ENCODE results near the gene GRK5. TPM values are rescaled to one million over a fixed set of nuclear protein-coding genes. Genes with fewer than 3 reads are reported as not detected.
"Not testable (repeated sequence)": the region's sequence is repeated elsewhere in the genome, so short reads cannot be mapped to it uniquely, and the experiment has no call there.

The GRK5 gene
- total and polyA plus RNA-seq, 5 donors from 2014 or later, result 5.1 to 46.4 (median 14.5) TPM

GRCh38 chr10:119231654-119232053 lies 24.3 kb downstream of the GRK5 start:
- H3K27ac Mint-ChIP-seq, result no peak overlapping the region

GRCh38 chr10:119232439-119232838 lies 25.1 kb downstream of the GRK5 start:
- not testable (repeated sequence) for H3K27me3 ChIP-seq (ENCODE audit: control insufficient read depth, insufficient read depth, low read length); DNase-seq; H3K27me3 Mint-ChIP-seq; H3K9me3 ChIP-seq (ENCODE audit: control insufficient read depth in 2 of 2, low read length in 2 of 2); H3K4me3 ChIP-seq (ENCODE audit: low read depth, low read length); H3K4me1 ChIP-seq (ENCODE audit: control insufficient read depth, insufficient read depth, low read length, poor library complexity, severe bottlenecking); H3K27ac ChIP-seq (ENCODE audit: insufficient read depth, low read length, poor library complexity, severe bottlenecking); H3K36me3 ChIP-seq (ENCODE audit: control insufficient read depth, insufficient read depth, low read length); H3K9me3 Mint-ChIP-seq; ATAC-seq (ENCODE audit: low read depth in 2 of 2)
- Mint-ChIP-seq H3K36me3 (peaks cover 18% of the 10 kb centered on the region), H3K4me3 (peak overlapping the region in 2 of 4 donors; percentile 24 to 31), H3K4me1 (peaks cover 23 to 59% (median 45%) of the 10 kb centered on the region in 4 donors), H3K27ac (peak overlapping the region in 2 of 3 donors; percentile 1 to 6)

More at GRCh38 chr10:119231654-119232053, 24.3 kb downstream of the GRK5 start:
- H3K4me1 ChIP-seq (ENCODE audit: control insufficient read depth, insufficient read depth, low read length, poor library complexity, severe bottlenecking), result peaks cover 5% of the 10 kb centered on the region
- no peak for ATAC-seq (ENCODE audit: low read depth in 2 of 2)
- no peaks in the 10 kb centered on the region for H3K36me3 ChIP-seq (ENCODE audit: control insufficient read depth, insufficient read depth, low read length)
- peak overlapping the region in 2 of 4 donors; percentile 17 to 24 for H3K4me3 Mint-ChIP-seq
- H3K27ac ChIP-seq (ENCODE audit: insufficient read depth, low read length, poor library complexity, severe bottlenecking), result no peak overlapping the region
- DNase-seq, result no peak
- no peaks in the 10 kb centered on the region for H3K9me3 ChIP-seq (ENCODE audit: control insufficient read depth in 2 of 2, low read length in 2 of 2)
- H3K27me3 ChIP-seq (ENCODE audit: control insufficient read depth, insufficient read depth, low read length), result no peaks in the 10 kb centered on the region
- H3K9me3 Mint-ChIP-seq, result peaks cover 0 to 9% (median 0%) of the 10 kb centered on the region in 7 donors
- H3K4me3 ChIP-seq (ENCODE audit: low read depth, low read length), result no peak overlapping the region
- no peaks in the 10 kb centered on the region for H3K27me3 Mint-ChIP-seq
- H3K36me3 Mint-ChIP-seq, result peaks cover 18% of the 10 kb centered on the region
- peaks cover 17 to 51% (median 40%) of the 10 kb centered on the region in 4 donors for H3K4me1 Mint-ChIP-seq

GRCh38 chr10:119233123-119233820 lies 25.9 kb downstream of the GRK5 start:
- no peaks in the 10 kb centered on the region for H3K9me3 ChIP-seq (ENCODE audit: control insufficient read depth in 2 of 2, low read length in 2 of 2)
- Mint-ChIP-seq H3K9me3 (peaks cover 0 to 9% (median 0%) of the 10 kb centered on the region in 7 donors), H3K27me3 (no peaks in the 10 kb centered on the region), H3K4me3 (no peak overlapping the region), H3K36me3 (peaks cover 18% of the 10 kb centered on the region), H3K27ac (peak overlapping the region in 2 of 3 donors; percentile 7 to 58), H3K4me1 (peaks cover 25 to 66% (median 53%) of the 10 kb centered on the region in 4 donors)
- ATAC-seq (ENCODE audit: low read depth in 2 of 2) (no peak), DNase-seq (peak in 1 of 3 donors; percentile 15)
- H3K27me3 ChIP-seq (ENCODE audit: control insufficient read depth, insufficient read depth, low read length), result no peaks in the 10 kb centered on the region
- no peaks in the 10 kb centered on the region for H3K36me3 ChIP-seq (ENCODE audit: control insufficient read depth, insufficient read depth, low read length)
- H3K27ac ChIP-seq (ENCODE audit: insufficient read depth, low read length, poor library complexity, severe bottlenecking), result no peak overlapping the region
- peaks cover 17% of the 10 kb centered on the region for H3K4me1 ChIP-seq (ENCODE audit: control insufficient read depth, insufficient read depth, low read length, poor library complexity, severe bottlenecking)
- H3K4me3 ChIP-seq (ENCODE audit: low read depth, low read length), result no peak overlapping the region

- ATAC-seq (ENCODE audit: low read depth in 2 of 2) (no peak), DNase-seq (no peak)
- H3K36me3 Mint-ChIP-seq, result peaks cover 18% of the 10 kb centered on the region
- H3K27me3 Mint-ChIP-seq, result no peaks in the 10 kb centered on the region
- H3K27me3 ChIP-seq (ENCODE audit: control insufficient read depth, insufficient read depth, low read length), result no peaks in the 10 kb centered on the region
- H3K27ac Mint-ChIP-seq, result peak overlapping the region in 1 of 3 donors; percentile 58
- H3K4me1 Mint-ChIP-seq, result peaks cover 23 to 71% (median 53%) of the 10 kb centered on the region in 4 donors
- H3K9me3 Mint-ChIP-seq, result peaks cover 0 to 9% (median 0%) of the 10 kb centered on the region in 7 donors
- H3K36me3 ChIP-seq (ENCODE audit: control insufficient read depth, insufficient read depth, low read length), result no peaks in the 10 kb centered on the region
- H3K9me3 ChIP-seq (ENCODE audit: control insufficient read depth in 2 of 2, low read length in 2 of 2), result no peaks in the 10 kb centered on the region
- no peak overlapping the region for H3K4me3 ChIP-seq (ENCODE audit: low read depth, low read length)
- no peak overlapping the region for H3K4me3 Mint-ChIP-seq
- H3K4me1 ChIP-seq (ENCODE audit: control insufficient read depth, insufficient read depth, low read length, poor library complexity, severe bottlenecking), result peaks cover 17% of the 10 kb centered on the region
- no peak overlapping the region for H3K27ac ChIP-seq (ENCODE audit: insufficient read depth, low read length, poor library complexity, severe bottlenecking)
These were observed 26.4 kb downstream of the GRK5 start for GRCh38 chr10:119233821-119234220.

- ATAC-seq (ENCODE audit: low read depth in 2 of 2) (no peak), DNase-seq (no peak)
- peaks cover 20 to 61% (median 46%) of the 10 kb centered on the region in 4 donors for H3K4me1 Mint-ChIP-seq
- H3K9me3 Mint-ChIP-seq, result peaks cover 0 to 11% (median 0%) of the 10 kb centered on the region in 7 donors
- no peak overlapping the region for H3K27ac ChIP-seq (ENCODE audit: insufficient read depth, low read length, poor library complexity, severe bottlenecking)
- no peaks in the 10 kb centered on the region for H3K27me3 ChIP-seq (ENCODE audit: control insufficient read depth, insufficient read depth, low read length)
- no peaks in the 10 kb centered on the region for H3K9me3 ChIP-seq (ENCODE audit: control insufficient read depth in 2 of 2, low read length in 2 of 2)
- H3K4me3 Mint-ChIP-seq, result no peak overlapping the region
- peak overlapping the region in 2 of 3 donors; percentile 34 to 78 for H3K27ac Mint-ChIP-seq
- H3K27me3 Mint-ChIP-seq, result no peaks in the 10 kb centered on the region
- H3K4me1 ChIP-seq (ENCODE audit: control insufficient read depth, insufficient read depth, low read length, poor library complexity, severe bottlenecking), result peaks cover 17% of the 10 kb centered on the region
- H3K4me3 ChIP-seq (ENCODE audit: low read depth, low read length), result no peak overlapping the region
- H3K36me3 ChIP-seq (ENCODE audit: control insufficient read depth, insufficient read depth, low read length), result no peaks in the 10 kb centered on the region
- peaks cover 10% of the 10 kb centered on the region for H3K36me3 Mint-ChIP-seq
These were observed 28.0 kb downstream of the GRK5 start for GRCh38 chr10:119235356-119235755.

- H3K36me3 ChIP-seq (ENCODE audit: control insufficient read depth, insufficient read depth, low read length), result no peaks in the 10 kb centered on the region
- H3K27ac ChIP-seq (ENCODE audit: insufficient read depth, low read length, poor library complexity, severe bottlenecking), result peak overlapping the region; percentile 15
- H3K4me3 Mint-ChIP-seq, result peak overlapping the region in 3 of 4 donors; percentile 52 to 54 (median 53)
- H3K9me3 ChIP-seq (ENCODE audit: control insufficient read depth in 2 of 2, low read length in 2 of 2), result no peaks in the 10 kb centered on the region
- H3K9me3 Mint-ChIP-seq, result peaks cover 0 to 5% (median 0%) of the 10 kb centered on the region in 7 donors
- no peaks in the 10 kb centered on the region for H3K27me3 ChIP-seq (ENCODE audit: control insufficient read depth, insufficient read depth, low read length)
- peak overlapping the region in 2 of 3 donors; percentile 79 to 80 for H3K27ac Mint-ChIP-seq
- peaks cover 17% of the 10 kb centered on the region for H3K4me1 ChIP-seq (ENCODE audit: control insufficient read depth, insufficient read depth, low read length, poor library complexity, severe bottlenecking)
- ATAC-seq (ENCODE audit: low read depth in 2 of 2), result peak in 1 of 2 donors; percentile 48
- peak in 1 of 3 donors; percentile 48 for DNase-seq
- no peak overlapping the region for H3K4me3 ChIP-seq (ENCODE audit: low read depth, low read length)
- peaks cover 25 to 66% (median 48%) of the 10 kb centered on the region in 4 donors for H3K4me1 Mint-ChIP-seq
- H3K27me3 Mint-ChIP-seq, result no peaks in the 10 kb centered on the region
- H3K36me3 Mint-ChIP-seq, result no peaks in the 10 kb centered on the region
These were observed 30.5 kb downstream of the GRK5 start for GRCh38 chr10:119237722-119238436.

GRCh38 chr10:119238577-119238976 lies 31.2 kb downstream of the GRK5 start:
- no peaks in the 10 kb centered on the region for H3K36me3 ChIP-seq (ENCODE audit: control insufficient read depth, insufficient read depth, low read length)
- H3K4me1 ChIP-seq (ENCODE audit: control insufficient read depth, insufficient read depth, low read length, poor library complexity, severe bottlenecking), result peaks cover 15% of the 10 kb centered on the region
- DNase-seq (no peak), ATAC-seq (ENCODE audit: low read depth in 2 of 2) (no peak)
- no peak overlapping the region for H3K27ac ChIP-seq (ENCODE audit: insufficient read depth, low read length, poor library complexity, severe bottlenecking)
- Mint-ChIP-seq H3K4me3 (no peak overlapping the region), H3K36me3 (no peaks in the 10 kb centered on the region), H3K27ac (no peak overlapping the region), H3K27me3 (no peaks in the 10 kb centered on the region), H3K9me3 (peaks cover 0 to 3% (median 0%) of the 10 kb centered on the region in 7 donors), H3K4me1 (peaks cover 25 to 62% (median 46%) of the 10 kb centered on the region in 4 donors)
- H3K4me3 ChIP-seq (ENCODE audit: low read depth, low read length), result no peak overlapping the region
- no peaks in the 10 kb centered on the region for H3K27me3 ChIP-seq (ENCODE audit: control insufficient read depth, insufficient read depth, low read length)
- H3K9me3 ChIP-seq (ENCODE audit: control insufficient read depth in 2 of 2, low read length in 2 of 2), result no peaks in the 10 kb centered on the region

Data from CD4-positive, CD25-positive, alpha-beta regulatory T cell (primary cell).